ENCODE results near the gene ADIG. TPM values are rescaled to one million over a fixed set of nuclear protein-coding genes. Genes with fewer than 3 reads are reported as not detected.

ADIG gene
- total and polyA plus RNA-seq, 12 donors, result 0.32 TPM; not detected in 11

DNA sequence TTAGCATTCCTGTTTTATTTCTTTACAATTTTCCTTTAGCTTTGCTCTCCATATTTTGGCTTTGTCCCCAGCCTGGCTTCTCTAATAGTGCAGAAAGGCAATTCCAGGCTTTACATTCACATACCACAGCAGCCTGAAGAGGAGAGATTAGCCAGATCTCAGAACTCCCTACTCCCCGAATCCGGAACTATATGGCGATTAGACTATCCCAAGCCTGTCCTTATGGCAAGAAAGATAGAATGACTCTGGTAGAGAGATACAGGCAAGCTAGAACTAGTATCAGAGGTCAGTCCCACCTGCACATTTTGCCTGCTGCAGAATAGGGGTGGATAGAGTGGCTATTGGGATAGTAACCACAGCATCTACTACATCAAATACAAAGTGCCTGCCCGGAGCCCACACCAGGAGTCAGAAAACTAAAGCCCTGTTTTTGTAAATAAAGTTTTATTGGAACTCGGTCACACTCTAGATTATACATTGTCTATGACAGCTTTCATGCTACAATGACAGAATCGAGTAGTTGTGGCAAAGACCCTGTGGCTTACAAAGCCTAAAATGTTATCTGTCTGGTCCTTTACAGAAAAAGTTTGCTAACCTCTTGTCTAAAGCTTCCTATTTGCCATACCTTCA, 17.1 kb upstream of the ADIG start:
- H3K36me3 ChIP-seq, result peaks cover 0 to 100% (median 46%) of the 10 kb centered on the region in 9 donors
- 93 to 97% methylated on average over 6 of the region's 6 CpGs for WGBS, 2 donors
- H3K9me3 ChIP-seq, result no peaks in the 10 kb centered on the region
- TF ChIP-seq, protein P1, sequence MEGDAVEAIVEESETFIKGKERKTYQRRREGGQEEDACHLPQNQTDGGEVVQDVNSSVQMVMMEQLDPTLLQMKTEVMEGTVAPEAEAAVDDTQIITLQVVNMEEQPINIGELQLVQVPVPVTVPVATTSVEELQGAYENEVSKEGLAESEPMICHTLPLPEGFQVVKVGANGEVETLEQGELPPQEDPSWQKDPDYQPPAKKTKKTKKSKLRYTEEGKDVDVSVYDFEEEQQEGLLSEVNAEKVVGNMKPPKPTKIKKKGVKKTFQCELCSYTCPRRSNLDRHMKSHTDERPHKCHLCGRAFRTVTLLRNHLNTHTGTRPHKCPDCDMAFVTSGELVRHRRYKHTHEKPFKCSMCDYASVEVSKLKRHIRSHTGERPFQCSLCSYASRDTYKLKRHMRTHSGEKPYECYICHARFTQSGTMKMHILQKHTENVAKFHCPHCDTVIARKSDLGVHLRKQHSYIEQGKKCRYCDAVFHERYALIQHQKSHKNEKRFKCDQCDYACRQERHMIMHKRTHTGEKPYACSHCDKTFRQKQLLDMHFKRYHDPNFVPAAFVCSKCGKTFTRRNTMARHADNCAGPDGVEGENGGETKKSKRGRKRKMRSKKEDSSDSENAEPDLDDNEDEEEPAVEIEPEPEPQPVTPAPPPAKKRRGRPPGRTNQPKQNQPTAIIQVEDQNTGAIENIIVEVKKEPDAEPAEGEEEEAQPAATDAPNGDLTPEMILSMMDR (IDR thresholded peaks at IDR 0.05), result no peak
- no peak overlapping the region for H3K27ac ChIP-seq
- no peaks in the 10 kb centered on the region for H3K4me1 ChIP-seq
- H3K4me3 ChIP-seq, result no peak overlapping the region
- no peaks in the 10 kb centered on the region for H3K27me3 ChIP-seq
- DNase-seq (no peak), ATAC-seq (no peak)
- intact Hi-C loops (cut with DNase I), result no loop called here

DNA sequence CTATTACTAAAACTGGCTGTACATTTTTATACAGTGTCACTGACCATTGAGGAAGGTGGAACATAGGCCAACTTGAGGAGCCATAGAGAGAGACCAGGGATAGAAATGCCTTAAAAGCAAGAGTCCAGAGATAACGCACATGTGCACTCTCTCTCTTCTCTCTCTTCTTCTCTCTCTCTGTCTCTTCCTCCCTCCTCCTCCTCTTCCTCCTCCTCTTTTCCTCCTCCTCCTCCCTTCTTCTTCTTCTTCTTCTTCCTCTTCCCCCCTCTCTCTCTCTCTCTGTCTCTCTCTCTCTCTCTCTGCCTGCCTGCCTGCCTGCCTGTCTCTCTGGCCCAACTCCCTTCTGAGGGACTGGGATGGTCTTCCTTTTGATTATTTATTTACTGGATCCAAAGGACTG, 16.3 kb upstream of the ADIG start:
- TF ChIP-seq, protein P1 (IDR thresholded peaks at IDR 0.05), result no peak
- Histone ChIP-seq H3K4me3 (no peak overlapping the region), H3K27me3 (no peaks in the 10 kb centered on the region), H3K36me3 (peaks cover 0 to 100% (median 45%) of the 10 kb centered on the region in 9 donors), H3K4me1 (no peaks in the 10 kb centered on the region), H3K27ac (no peak overlapping the region), H3K9me3 (no peaks in the 10 kb centered on the region)
- intact Hi-C loops (cut with DNase I), result no loop called here
- WGBS, 2 donors, result 90 to 100% methylated on average over 1 of the region's 1 CpG
- no peak for ATAC-seq
- no peak for DNase-seq

DNA sequence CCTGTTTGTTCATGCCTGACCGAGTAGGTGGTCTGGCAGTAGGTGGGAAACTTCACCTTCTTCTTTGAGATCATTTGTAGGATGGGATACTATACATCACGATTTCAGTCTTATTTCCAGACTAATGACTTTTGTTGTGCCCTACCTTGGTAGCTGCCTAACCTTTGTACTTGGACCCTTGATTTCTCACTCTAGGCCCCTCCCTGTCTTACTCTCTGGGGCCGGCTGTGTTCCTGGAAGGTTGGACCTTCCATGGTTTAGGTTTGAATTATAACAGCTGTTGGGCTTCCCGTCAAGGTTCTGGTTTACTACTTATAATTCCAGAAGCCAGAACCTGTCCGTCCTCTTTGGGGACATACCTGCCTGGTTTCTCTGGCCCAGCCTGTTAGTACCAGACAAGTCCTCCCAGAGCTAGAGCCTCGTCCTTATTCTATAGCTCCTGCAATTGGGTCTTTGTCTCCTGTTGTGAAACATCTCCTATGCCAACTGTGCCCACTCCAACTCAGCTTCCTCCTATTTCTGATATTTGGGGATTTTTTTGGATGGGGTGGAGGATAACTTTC, 14.9 kb upstream of the ADIG start:
- no peak for ATAC-seq
- no peak overlapping the region for H3K27ac ChIP-seq
- H3K4me3 ChIP-seq, result no peak overlapping the region
- no peak for DNase-seq
- no peaks in the 10 kb centered on the region for H3K9me3 ChIP-seq
- H3K36me3 ChIP-seq, result peaks cover 0 to 100% (median 47%) of the 10 kb centered on the region in 9 donors
- intact Hi-C loops (cut with DNase I), result no loop called here
- 95 to 96% methylated on average over 6 of the region's 6 CpGs for WGBS, 2 donors
- H3K4me1 ChIP-seq, result no peaks in the 10 kb centered on the region
- TF ChIP-seq, protein P1 (IDR thresholded peaks at IDR 0.05), result no peak
- H3K27me3 ChIP-seq, result no peaks in the 10 kb centered on the region

DNA sequence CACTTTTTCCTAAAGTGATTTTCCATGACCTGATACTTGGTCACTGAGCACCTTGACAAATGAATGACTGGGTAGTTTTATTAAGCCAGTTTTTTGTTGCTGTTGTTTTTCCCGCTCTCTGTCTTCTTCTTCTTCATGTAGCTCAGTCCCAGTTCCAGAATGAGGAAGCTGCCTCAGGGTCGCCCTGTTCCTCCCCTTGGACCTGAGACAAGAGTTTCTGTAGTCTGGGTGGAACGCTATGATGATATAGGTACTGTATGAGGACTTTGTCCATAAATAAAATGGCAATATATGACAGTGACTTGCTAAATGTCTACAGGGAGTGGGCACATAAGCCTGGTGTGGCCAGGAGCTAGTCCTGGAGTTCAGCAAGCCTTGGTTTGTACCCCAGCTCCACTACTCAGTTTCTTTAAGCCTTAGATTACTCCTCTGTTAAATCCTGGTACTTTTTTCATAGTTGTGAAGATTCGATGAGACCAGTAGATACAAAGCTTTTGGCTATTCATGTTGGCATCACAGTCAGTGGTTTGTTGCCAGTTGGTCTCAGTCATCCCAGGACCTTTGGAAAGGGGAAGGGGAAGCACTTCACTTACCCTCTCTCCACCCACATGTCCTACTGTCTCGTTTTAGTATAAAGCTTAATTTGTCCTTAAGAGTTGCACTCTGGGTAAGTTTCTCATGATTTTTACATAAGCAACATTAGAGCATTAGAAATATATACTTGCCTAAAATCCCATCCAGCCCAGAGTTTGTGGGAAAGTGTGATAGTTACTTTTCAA, 11.1 kb upstream of the ADIG start:
- DNase-seq (no peak), ATAC-seq (no peak)
- WGBS, 2 donors, result 83 to 86% methylated on average over 5 of the region's 5 CpGs
- H3K27me3 ChIP-seq, result no peaks in the 10 kb centered on the region
- no peaks in the 10 kb centered on the region for H3K9me3 ChIP-seq
- no peaks in the 10 kb centered on the region for H3K4me1 ChIP-seq
- no peak overlapping the region for H3K4me3 ChIP-seq
- intact Hi-C loops (cut with DNase I), result no loop called here
- H3K36me3 ChIP-seq, result peaks cover 0 to 100% (median 42%) of the 10 kb centered on the region in 9 donors
- no peak overlapping the region for H3K27ac ChIP-seq
- TF ChIP-seq, protein P1 (IDR thresholded peaks at IDR 0.05), result no peak
